ENCODE measurements around the gene LAGE3.

- TF ChIP-seq CTCF (IDR thresholded peaks at IDR 0.05; ENCODE audit: insufficient read depth, low read length) (no peak), POLR2AphosphoS5 (IDR thresholded peaks at IDR 0.05; ENCODE audit: low read depth) (no peak), REST (IDR thresholded peaks at IDR 0.05; ENCODE audit: insufficient replicate concordance, low read depth) (no peak), GABPA (IDR thresholded peaks at IDR 0.05; ENCODE audit: low read depth) (no peak)
These were observed 43.8 kb downstream of the LAGE3 start for GRCh38 chrX:154435171-154435733.

Measured in HL-60 (cell line).